Mucosa of stomach (tissue), 1 donor: ENCODE measurements around the gene GRPEL2.
"Not testable (repeated sequence)": the region's sequence is repeated elsewhere in the genome, so short reads cannot be mapped to it uniquely, and the experiment has no call there.

Experiments
- H3K27me3 ChIP-seq: one replicate; pipeline ENCODE4 v1.7.0; 2013; ENCODE audit warnings: mild to moderate bottlenecking, low read length; ENCODE audit not compliant: control insufficient read depth, insufficient read depth
- H3K36me3 ChIP-seq: one replicate; pipeline ENCODE4 v1.7.0; 2013; ENCODE audit warnings: low read length; ENCODE audit not compliant: control insufficient read depth, insufficient read depth
- H3K4me1 ChIP-seq: one replicate; pipeline ENCODE4 v1.7.0; 2013; ENCODE audit warnings: mild to moderate bottlenecking, low read length; ENCODE audit not compliant: control insufficient read depth, insufficient read depth
- H3K4me3 ChIP-seq: one replicate; pipeline ENCODE4 v1.7.0; 2013; ENCODE audit warnings: low read length
- H3K9ac ChIP-seq: one replicate; pipeline ENCODE4 v1.7.0; 2013; ENCODE audit warnings: mild to moderate bottlenecking, low read length, moderate library complexity
- H3K9me3 ChIP-seq: one replicate; pipeline ENCODE4 v1.7.0; 2013; ENCODE audit warnings: mild to moderate bottlenecking, low read length, moderate library complexity; ENCODE audit not compliant: control insufficient read depth
- donor health status: Pancreatic carcinoma.

Gene GRPEL2

GRCh38 chr5:149397530-149397929 is 52.2 kb downstream of the GRPEL2 start:
- Histone ChIP-seq H3K4me1 (no peaks in the 10 kb centered on the region), H3K36me3 (no peaks in the 10 kb centered on the region), H3K27me3 (no peaks in the 10 kb centered on the region), H3K9ac (no peak overlapping the region), H3K9me3 (no peaks in the 10 kb centered on the region), H3K4me3 (no peak overlapping the region)

- H3K36me3 ChIP-seq, H3K4me1 ChIP-seq, H3K9ac ChIP-seq, H3K9me3 ChIP-seq, H3K27me3 ChIP-seq, H3K4me3 ChIP-seq: not testable (repeated sequence)
Measured at GRCh38 chr5:149398747-149399266, 53.5 kb downstream of the GRPEL2 start.

GRCh38 chr5:149399775-149400174 is 54.5 kb downstream of the GRPEL2 start:
- Histone ChIP-seq H3K9ac (no peak overlapping the region), H3K4me3 (no peak overlapping the region), H3K36me3 (no peaks in the 10 kb centered on the region), H3K9me3 (no peaks in the 10 kb centered on the region), H3K4me1 (peaks cover 3% of the 10 kb centered on the region), H3K27me3 (no peaks in the 10 kb centered on the region)

- Histone ChIP-seq H3K36me3 (no peaks in the 10 kb centered on the region), H3K9ac (no peak overlapping the region), H3K9me3 (no peaks in the 10 kb centered on the region), H3K4me1 (peaks cover 9% of the 10 kb centered on the region), H3K27me3 (no peaks in the 10 kb centered on the region), H3K4me3 (no peak overlapping the region)
Measured at GRCh38 chr5:149400304-149400703, 55.0 kb downstream of the GRPEL2 start.

- Histone ChIP-seq H3K36me3 (no peaks in the 10 kb centered on the region), H3K4me1 (peaks cover 13% of the 10 kb centered on the region), H3K9ac (no peak overlapping the region), H3K9me3 (no peaks in the 10 kb centered on the region), H3K27me3 (no peaks in the 10 kb centered on the region), H3K4me3 (no peak overlapping the region)
Measured at GRCh38 chr5:149401051-149401450, 55.8 kb downstream of the GRPEL2 start.

- H3K4me3 ChIP-seq = no peak overlapping the region
Measured at GRCh38 chr5:149402291-149402690, 57.0 kb downstream of the GRPEL2 start.

More at GRCh38 chr5:149402291-149402690, 57.0 kb downstream of the GRPEL2 start:
- Histone ChIP-seq H3K27me3 (no peaks in the 10 kb centered on the region), H3K4me1 (peaks cover 13% of the 10 kb centered on the region), H3K36me3 (no peaks in the 10 kb centered on the region), H3K9ac (no peak overlapping the region), H3K9me3 (no peaks in the 10 kb centered on the region)
